ENCODE data around the gene FBXO48. TPM values are rescaled to one million over a fixed set of nuclear protein-coding genes. Genes with fewer than 3 reads are reported as not detected.

Gene FBXO48
- total and polyA plus RNA-seq, 2 of the 8 experiments (the other 6 are each of a cell fraction or from before 2014, with no cell fraction given), result 1.1 to 1.5 TPM

- Histone ChIP-seq H3K23me2 (ENCODE audit: low read depth, low read length) (peaks cover 2% of the 10 kb centered on the region; the same call in 1 of the 2 replicates), H3K9me3 (ENCODE audit: insufficient read depth in 2 of 2, low read depth in 1 of 2, low read length in 1 of 2) (no peaks in the 10 kb centered on the region), H3K14ac (ENCODE audit: insufficient read length) (no peak overlapping the region), H2AK5ac (ENCODE audit: low read depth, low read length) (no peak overlapping the region), H3K36me3 (ENCODE audit: control insufficient read depth in 2 of 4, insufficient read depth in 4 of 4, low read length in 3 of 4) (no peaks in the 10 kb centered on the region), H2BK5ac (ENCODE audit: low read depth, low read length) (no peak overlapping the region), H3K79me1 (ENCODE audit: low read depth, low read length) (no peaks in the 10 kb centered on the region), H4K8ac (ENCODE audit: extremely low read depth, insufficient read depth, low read length) (no peak overlapping the region), H2BK12ac (ENCODE audit: low read depth, low read length) (no peak overlapping the region), H3K4me2 (ENCODE audit: insufficient read depth in 1 of 2, low read depth in 2 of 2, low read length in 2 of 2) (no peak overlapping the region), H2BK15ac (ENCODE audit: low read length) (no peak overlapping the region), H2AFZ (ENCODE audit: low read length) (no peak overlapping the region), H3K4me1 (replicated peaks in 1 of 4; ENCODE audit: control insufficient read depth in 3 of 4, insufficient read depth in 4 of 4, low read length in 3 of 4) (no peaks in the 10 kb centered on the region; a peak in 1 of 7 replicates), H3K4me3 (ENCODE audit: extremely low read depth in 1 of 4, insufficient read depth in 2 of 4, low read depth in 3 of 4, low read length in 4 of 4) (no peak overlapping the region), H3K18ac (ENCODE audit: extremely low read depth, low read length) (no peak overlapping the region), H4K91ac (replicated peaks; ENCODE audit: insufficient read length, low read length) (no peak overlapping the region), H2BK120ac (replicated peaks; ENCODE audit: low read depth, low read length) (no peak overlapping the region), H3K79me2 (ENCODE audit: control insufficient read depth in 1 of 2, insufficient read depth in 2 of 2, low read length in 2 of 2) (peaks cover 0 to 6% of the 10 kb centered on the region in 2 experiments; a peak in 1 of 4 replicates), H3K9ac (replicated peaks in 1 of 4; ENCODE audit: extremely low read depth in 1 of 4, low read depth in 3 of 4, low read length in 3 of 4) (no peak overlapping the region), H3K23ac (ENCODE audit: insufficient read length) (no peak overlapping the region), H4K5ac (ENCODE audit: insufficient read length, low read depth, low read length) (no peak overlapping the region), H4K20me1 (replicated peaks in 1 of 2; ENCODE audit: control insufficient read depth in 1 of 2, insufficient read depth in 2 of 2, low read length in 2 of 2) (no peaks in the 10 kb centered on the region), H3K27me3 (replicated peaks in 1 of 4; ENCODE audit: control insufficient read depth in 3 of 4, extremely low read depth in 1 of 4, insufficient read depth in 3 of 4, low read length in 3 of 4) (no peaks in the 10 kb centered on the region), H3K4ac (replicated peaks; ENCODE audit: insufficient read length, low read depth, low read length) (no peak overlapping the region), H3K56ac (replicated peaks; ENCODE audit: insufficient read length, low read depth, low read length) (no peak overlapping the region), H2BK20ac (ENCODE audit: low read length) (no peak overlapping the region), H3K27ac (ENCODE audit: low read depth, low read length) (no peak overlapping the region)
- DNase-seq (ENCODE audit: low read depth in 1 of 2, low spot score in 2 of 2) (no peak), FAIRE-seq (no peak)
- TF ChIP-seq HDAC6 (IDR thresholded peaks at IDR 0.05; ENCODE audit: low read depth, low read length) (no peak), RNF2 (IDR thresholded peaks at IDR 0.05; ENCODE audit: borderline replicate concordance, low read depth, low read length, missing control alignments, poor library complexity, severe bottlenecking) (no peak), TAF1 (IDR thresholded peaks at IDR 0.05; ENCODE audit: low read depth, low read length) (no peak), USF2 (IDR thresholded peaks at IDR 0.05; ENCODE audit: low read length) (no peak)
- ChIA-PET CTCF (ENCODE audit: partially characterized antibody) (interaction anchor here (0.6 to 5.8 kb wide), 22 partner anchors 12 to 479 kb away, joined by 3 to 46 read pairs (median 5); no protein-coding TSS in a partner anchor), POLR2A (ENCODE audit: partially characterized antibody) (no interaction called here)
- 98% methylated on average over 5 of the region's 5 CpGs; no CpG with 5 or more reads in 1 of the 2 experiments for WGBS, 2 experiments (ENCODE audit: extremely low coverage in 1 of 2, insufficient coverage in 1 of 2, insufficient read length in 1 of 2, insufficient replicate concordance in 2 of 2, low coverage in 1 of 2, low lambda C conversion rate in 2 of 2, missing lambda C conversion rate in 1 of 2)
These were observed 2.4 kb downstream of the FBXO48 start for GRCh38 chr2:68464651-68465050.
